HepG2 (cell line): ENCODE results near the gene DNAJC5. TPM values are rescaled to one million over a fixed set of nuclear protein-coding genes. Genes with fewer than 3 reads are reported as not detected.

Experiments used
- ATAD3A ChIP-seq: sonication (generic); formaldehyde crosslinking; IDR thresholded peaks from 2 replicates; pipeline ENCODE4 v1.4.0; 2020; ENCODE audit warnings: missing genetic modification reagents
- BCL6 ChIP-seq: IDR thresholded peaks from 2 replicates; pipeline ENCODE4 v1.6.1; 2016; ENCODE audit warnings: missing genetic modification reagents, missing compliant biosample characterization
- CENPT ChIP-seq: sonication (generic); formaldehyde crosslinking; IDR thresholded peaks from 2 replicates; pipeline ENCODE4 v1.8.0; 2022; ENCODE audit warnings: low read depth, mild to moderate bottlenecking, moderate library complexity, missing genetic modification reagents
- DRAP1 ChIP-seq: IDR thresholded peaks from 2 replicates; pipeline ENCODE4 v1.6.1; 2016; ENCODE audit warnings: missing genetic modification reagents, missing compliant biosample characterization
- HDAC6 ChIP-seq: fragments of 200-600 bp; sonication (generic); IDR thresholded peaks from 2 replicates; pipeline ENCODE4 v1.7.0; 2017; ENCODE audit warnings: mild to moderate bottlenecking, antibody characterized with exemption, low read length, low read depth
- HNRNPLL ChIP-seq: fragments of 200-400 bp; formaldehyde crosslinking; IDR thresholded peaks from 2 replicates; pipeline ENCODE4 v1.6.1; 2017; ENCODE audit warnings: mild to moderate bottlenecking, low read depth, low read length; ENCODE audit not compliant: poor library complexity, severe bottlenecking
- MEIS2 ChIP-seq: sonication (generic); formaldehyde crosslinking; IDR thresholded peaks from 2 replicates; pipeline ENCODE4 v1.9.0; 2021; ENCODE audit warnings: mild to moderate bottlenecking, missing genetic modification reagents
- MTF1 ChIP-seq: sonication (generic); formaldehyde crosslinking; IDR thresholded peaks from 2 replicates; pipeline ENCODE4 v1.5.0; 2020; ENCODE audit warnings: missing genetic modification reagents
- NFRKB ChIP-seq: fragments of 450-650 bp; IDR thresholded peaks from 2 replicates; pipeline ENCODE4 v1.6.1; 2017
- NR2C2 ChIP-seq: sonication (generic); formaldehyde crosslinking; IDR thresholded peaks from 2 replicates; pipeline ENCODE4 v1.4.0; 2020; ENCODE audit warnings: missing genetic modification reagents, mild to moderate bottlenecking, moderate library complexity, borderline replicate concordance
- SIN3B ChIP-seq: fragments of 150-350 bp; IDR thresholded peaks from 2 replicates; pipeline ENCODE4 v1.6.1; 2014; ENCODE audit warnings: low read length
- SRY ChIP-seq: sonication (generic); formaldehyde crosslinking; IDR thresholded peaks from 2 replicates; pipeline ENCODE4 v1.8.0; 2022; ENCODE audit warnings: mild to moderate bottlenecking, missing genetic modification reagents
- TEAD3 ChIP-seq: optimal IDR thresholded peaks from 2 replicates; pipeline ENCODE3; 2016; ENCODE audit warnings: borderline replicate concordance
- ZNF263 ChIP-seq: sonication (generic); formaldehyde crosslinking; IDR thresholded peaks from 2 replicates; pipeline ENCODE4 v1.4.0; 2020; ENCODE audit warnings: missing genetic modification reagents
- ZNF280B ChIP-seq: sonication (generic); formaldehyde crosslinking; IDR thresholded peaks from 2 replicates; pipeline ENCODE4 v1.5.0; 2020; ENCODE audit warnings: missing genetic modification reagents, mild to moderate bottlenecking, borderline replicate concordance
- ZNF292 ChIP-seq: sonication (generic); formaldehyde crosslinking; IDR thresholded peaks from 2 replicates; pipeline ENCODE4 v1.8.1; 2022; ENCODE audit warnings: mild to moderate bottlenecking, low read depth, missing genetic modification reagents, borderline replicate concordance
- ZNF354B ChIP-seq: sonication (generic); formaldehyde crosslinking; IDR thresholded peaks from 2 replicates; pipeline ENCODE4 v1.8.0; 2022; ENCODE audit warnings: mild to moderate bottlenecking, missing genetic modification reagents
- ZNF672 ChIP-seq: sonication (generic); formaldehyde crosslinking; IDR thresholded peaks from 2 replicates; pipeline ENCODE4 v1.8.1; 2022; ENCODE audit warnings: missing genetic modification reagents
- polyA plus RNA-seq, 8 experiments: library from polyadenylated mRNA; depleted of rRNA in 3 of 8; stranded (reverse) in 7 of 8; unstranded in 1 of 8; fragments of >200 nt; fragmentation: Illumina TruSeq in 4 of 8; extraction: Trizol in 4 of 8; gene quantifications; 2 replicates each; pipeline versions ENCODE4 v1.2.1 to v1.2.3, GENCODE V29; 2011 to 2016; ENCODE audit warnings: low read depth in 4 of 8, missing spikeins in 1 of 8, mixed read lengths in 1 of 8; ENCODE audit not compliant: insufficient read depth in 1 of 8
- total RNA-seq, 5 experiments: library from RNA; depleted of rRNA; stranded (reverse); fragments of >200 nt; fragmentation: Illumina TruSeq; extraction: Trizol; gene quantifications; 2 replicates each; pipeline ENCODE4 v1.2.3, GENCODE V29; 2016; ENCODE audit warnings: low read depth in 1 of 5
- TF ChIP-seq, protein P1 (sequence below), 2 experiments: sonication (generic) in 1 of 2; formaldehyde crosslinking in 1 of 2; IDR thresholded peaks; 2 replicates each; pipeline versions ENCODE4 v1.4.0 to v1.6.1; 2016 to 2020; ENCODE audit warnings: borderline replicate concordance in 1 of 2, low read depth in 1 of 2, mild to moderate bottlenecking in 1 of 2, missing genetic modification reagents in 1 of 2
- TF ChIP-seq, protein P2 (sequence below): sonication (generic); formaldehyde crosslinking; conservative IDR thresholded peaks from 2 replicates; pipeline ENCODE4 v1.4.0; 2020; ENCODE audit warnings: missing genetic modification reagents

Gene DNAJC5
- total and polyA plus RNA-seq, 2 of the 13 experiments (the other 11 are each of a cell fraction or from before 2014, with no cell fraction given) = 42.8 to 64.5 TPM

DNA sequence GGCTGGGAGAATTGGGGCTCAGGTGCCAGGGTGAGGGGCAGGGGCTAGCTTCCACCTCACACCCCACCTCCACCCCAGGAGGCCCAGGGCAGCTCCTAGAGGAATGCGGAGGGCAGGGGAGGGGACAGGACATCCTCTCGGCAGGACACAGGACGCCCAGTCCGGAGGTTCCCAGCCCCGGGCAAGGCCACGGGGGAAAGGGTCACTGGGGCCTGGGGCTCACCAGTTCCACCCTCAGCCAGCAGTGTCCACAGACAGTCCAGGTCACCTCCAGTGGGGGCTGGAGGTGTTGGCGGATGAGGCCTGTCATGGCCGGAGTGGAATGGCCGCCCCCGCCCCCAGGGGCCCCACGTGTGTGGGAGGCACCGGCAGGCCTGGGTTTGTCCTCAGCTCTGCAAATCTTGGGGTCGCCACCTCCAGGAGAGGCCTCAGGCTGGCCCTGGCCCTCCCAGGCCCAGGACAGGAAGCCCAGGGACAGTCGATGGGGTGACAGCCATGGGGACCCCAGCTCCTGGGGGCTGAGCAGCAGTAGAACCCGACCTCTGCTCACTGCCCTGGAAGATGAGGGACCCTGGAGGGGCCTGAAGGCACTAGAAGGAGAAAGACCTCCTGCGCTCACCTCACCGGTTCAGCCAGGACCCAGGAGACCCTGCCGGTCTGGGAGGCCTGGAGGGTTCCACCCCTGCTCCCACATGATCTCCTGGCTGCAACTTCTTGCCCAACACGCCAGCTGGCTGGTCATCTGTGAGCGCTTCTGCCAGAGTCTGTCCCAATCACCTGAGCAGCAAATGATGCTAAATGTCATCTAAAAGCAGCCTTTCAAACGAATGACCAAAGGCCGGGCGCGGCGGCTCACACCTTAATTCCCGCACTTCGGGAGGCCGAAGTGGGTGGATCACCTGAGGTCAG is 46.7 kb upstream of the DNAJC5 start (continued):
- TF ChIP-seq, protein P1, sequence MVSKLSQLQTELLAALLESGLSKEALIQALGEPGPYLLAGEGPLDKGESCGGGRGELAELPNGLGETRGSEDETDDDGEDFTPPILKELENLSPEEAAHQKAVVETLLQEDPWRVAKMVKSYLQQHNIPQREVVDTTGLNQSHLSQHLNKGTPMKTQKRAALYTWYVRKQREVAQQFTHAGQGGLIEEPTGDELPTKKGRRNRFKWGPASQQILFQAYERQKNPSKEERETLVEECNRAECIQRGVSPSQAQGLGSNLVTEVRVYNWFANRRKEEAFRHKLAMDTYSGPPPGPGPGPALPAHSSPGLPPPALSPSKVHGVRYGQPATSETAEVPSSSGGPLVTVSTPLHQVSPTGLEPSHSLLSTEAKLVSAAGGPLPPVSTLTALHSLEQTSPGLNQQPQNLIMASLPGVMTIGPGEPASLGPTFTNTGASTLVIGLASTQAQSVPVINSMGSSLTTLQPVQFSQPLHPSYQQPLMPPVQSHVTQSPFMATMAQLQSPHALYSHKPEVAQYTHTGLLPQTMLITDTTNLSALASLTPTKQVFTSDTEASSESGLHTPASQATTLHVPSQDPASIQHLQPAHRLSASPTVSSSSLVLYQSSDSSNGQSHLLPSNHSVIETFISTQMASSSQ (IDR thresholded peaks at IDR 0.05; ENCODE audit: low read depth) = no peak
- TF ChIP-seq, protein P1 (CRISPR knock-in tag; IDR thresholded peaks at IDR 0.05; ENCODE audit: borderline replicate concordance) = no peak
- TF ChIP-seq MTF1 (CRISPR knock-in tag) = no peak
- TF ChIP-seq, protein P2, sequence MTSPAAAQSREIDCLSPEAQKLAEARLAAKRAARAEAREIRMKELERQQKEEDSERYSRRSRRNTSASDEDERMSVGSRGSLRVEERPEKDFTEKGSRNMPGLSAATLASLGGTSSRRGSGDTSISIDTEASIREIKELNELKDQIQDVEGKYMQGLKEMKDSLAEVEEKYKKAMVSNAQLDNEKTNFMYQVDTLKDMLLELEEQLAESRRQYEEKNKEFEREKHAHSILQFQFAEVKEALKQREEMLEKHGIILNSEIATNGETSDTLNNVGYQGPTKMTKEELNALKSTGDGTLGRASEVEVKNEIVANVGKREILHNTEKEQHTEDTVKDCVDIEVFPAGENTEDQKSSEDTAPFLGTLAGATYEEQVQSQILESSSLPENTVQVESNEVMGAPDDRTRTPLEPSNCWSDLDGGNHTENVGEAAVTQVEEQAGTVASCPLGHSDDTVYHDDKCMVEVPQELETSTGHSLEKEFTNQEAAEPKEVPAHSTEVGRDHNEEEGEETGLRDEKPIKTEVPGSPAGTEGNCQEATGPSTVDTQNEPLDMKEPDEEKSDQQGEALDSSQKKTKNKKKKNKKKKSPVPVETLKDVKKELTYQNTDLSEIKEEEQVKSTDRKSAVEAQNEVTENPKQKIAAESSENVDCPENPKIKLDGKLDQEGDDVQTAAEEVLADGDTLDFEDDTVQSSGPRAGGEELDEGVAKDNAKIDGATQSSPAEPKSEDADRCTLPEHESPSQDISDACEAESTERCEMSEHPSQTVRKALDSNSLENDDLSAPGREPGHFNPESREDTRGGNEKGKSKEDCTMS = no peak
- TF ChIP-seq SIN3B = no peak
- peak; percentile 52 for TF ChIP-seq HNRNPLL
- TF ChIP-seq HDAC6 = no peak
- TF ChIP-seq TEAD3 = no peak
- TF ChIP-seq DRAP1 (CRISPR knock-in tag) = no peak
- no peak for TF ChIP-seq NFRKB
- TF ChIP-seq BCL6 (CRISPR knock-in tag) = no peak
- TF ChIP-seq SRY = no peak
- 0 out of 2 replicates have a peak, but pooled peaks have one; percentile 93 for TF ChIP-seq ZNF354B (CRISPR knock-in tag)
- no peak for TF ChIP-seq ZNF292 (CRISPR knock-in tag)
- TF ChIP-seq CENPT (CRISPR knock-in tag) = no peak
- no peak for TF ChIP-seq MEIS2 (CRISPR knock-in tag)
- TF ChIP-seq NR2C2 = no peak
- no peak for TF ChIP-seq ATAD3A (CRISPR knock-in tag)
- no peak for TF ChIP-seq ZNF672
- TF ChIP-seq ZNF280B (CRISPR knock-in tag) = no peak; the same call in 1 of the 2 replicates
- TF ChIP-seq ZNF263 (CRISPR knock-in tag) = no peak
